Measurements from ENCODE around the gene KCNA10. TPM values are rescaled to one million over a fixed set of nuclear protein-coding genes. Genes with fewer than 3 reads are reported as not detected.

The KCNA10 gene
- total RNA-seq, 1 donor from 2014 or later = not detected

DNA sequence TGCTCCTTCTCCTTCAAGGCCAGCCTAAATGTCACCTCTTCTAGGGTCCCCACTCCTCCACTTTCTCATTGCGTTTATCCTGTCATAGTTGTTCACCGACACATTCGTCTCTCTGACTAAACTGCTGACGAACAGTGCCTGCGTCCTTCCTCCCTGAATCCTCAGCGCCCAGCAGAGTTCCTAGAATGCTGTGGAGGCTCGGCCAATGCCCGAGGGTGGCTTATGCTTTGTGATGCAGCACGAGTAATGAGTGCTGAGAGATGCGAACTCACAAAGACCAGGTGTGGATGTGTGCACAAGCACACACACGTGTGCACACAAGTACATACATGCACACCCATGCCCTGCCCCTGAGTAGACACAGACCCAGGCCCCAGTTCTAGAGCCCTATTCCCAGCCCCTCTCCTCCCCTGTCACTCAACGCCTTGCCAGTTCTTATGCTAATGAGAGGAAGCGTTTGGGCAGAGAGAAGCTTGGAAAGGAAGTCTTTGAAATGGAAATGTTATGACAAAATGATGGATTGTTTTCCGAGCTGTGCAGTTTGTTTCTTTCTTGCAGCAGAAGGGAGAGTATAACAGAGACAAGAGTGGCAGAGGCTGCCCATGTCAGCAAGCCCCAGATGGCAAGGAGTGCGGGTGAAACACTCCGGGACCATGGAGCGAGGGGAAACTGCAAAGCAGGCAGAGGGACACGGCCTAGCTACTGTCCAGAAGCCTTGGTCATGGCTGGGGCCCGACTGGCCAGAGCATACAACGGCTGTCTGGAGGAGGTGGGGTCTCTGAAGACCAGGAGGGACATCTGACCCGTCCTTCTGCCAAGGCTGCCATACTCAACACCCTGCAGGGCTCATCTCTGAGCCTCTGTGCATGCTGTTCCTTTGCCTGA, 24.2 kb downstream of the KCNA10 start:
- H3K9me3 Mint-ChIP-seq (ENCODE audit: unreplicated experiment) = peaks cover 3% of the 10 kb centered on the region
- TF ChIP-seq, protein P1, sequence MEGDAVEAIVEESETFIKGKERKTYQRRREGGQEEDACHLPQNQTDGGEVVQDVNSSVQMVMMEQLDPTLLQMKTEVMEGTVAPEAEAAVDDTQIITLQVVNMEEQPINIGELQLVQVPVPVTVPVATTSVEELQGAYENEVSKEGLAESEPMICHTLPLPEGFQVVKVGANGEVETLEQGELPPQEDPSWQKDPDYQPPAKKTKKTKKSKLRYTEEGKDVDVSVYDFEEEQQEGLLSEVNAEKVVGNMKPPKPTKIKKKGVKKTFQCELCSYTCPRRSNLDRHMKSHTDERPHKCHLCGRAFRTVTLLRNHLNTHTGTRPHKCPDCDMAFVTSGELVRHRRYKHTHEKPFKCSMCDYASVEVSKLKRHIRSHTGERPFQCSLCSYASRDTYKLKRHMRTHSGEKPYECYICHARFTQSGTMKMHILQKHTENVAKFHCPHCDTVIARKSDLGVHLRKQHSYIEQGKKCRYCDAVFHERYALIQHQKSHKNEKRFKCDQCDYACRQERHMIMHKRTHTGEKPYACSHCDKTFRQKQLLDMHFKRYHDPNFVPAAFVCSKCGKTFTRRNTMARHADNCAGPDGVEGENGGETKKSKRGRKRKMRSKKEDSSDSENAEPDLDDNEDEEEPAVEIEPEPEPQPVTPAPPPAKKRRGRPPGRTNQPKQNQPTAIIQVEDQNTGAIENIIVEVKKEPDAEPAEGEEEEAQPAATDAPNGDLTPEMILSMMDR (IDR thresholded peaks at IDR 0.05; ENCODE audit: partially characterized antibody, unreplicated experiment) = no peak
- DNase-seq = no peak
- peaks cover 11% of the 10 kb centered on the region for H3K4me1 Mint-ChIP-seq (ENCODE audit: low read depth, unreplicated experiment)
- H3K27ac Mint-ChIP-seq (ENCODE audit: unreplicated experiment) = no peak overlapping the region
- peak overlapping the region; percentile 18 for H3K4me3 Mint-ChIP-seq (ENCODE audit: unreplicated experiment)
- H3K27me3 Mint-ChIP-seq (ENCODE audit: unreplicated experiment) = peaks cover 10% of the 10 kb centered on the region
- no peaks in the 10 kb centered on the region for H3K36me3 Mint-ChIP-seq (ENCODE audit: unreplicated experiment)

DNA sequence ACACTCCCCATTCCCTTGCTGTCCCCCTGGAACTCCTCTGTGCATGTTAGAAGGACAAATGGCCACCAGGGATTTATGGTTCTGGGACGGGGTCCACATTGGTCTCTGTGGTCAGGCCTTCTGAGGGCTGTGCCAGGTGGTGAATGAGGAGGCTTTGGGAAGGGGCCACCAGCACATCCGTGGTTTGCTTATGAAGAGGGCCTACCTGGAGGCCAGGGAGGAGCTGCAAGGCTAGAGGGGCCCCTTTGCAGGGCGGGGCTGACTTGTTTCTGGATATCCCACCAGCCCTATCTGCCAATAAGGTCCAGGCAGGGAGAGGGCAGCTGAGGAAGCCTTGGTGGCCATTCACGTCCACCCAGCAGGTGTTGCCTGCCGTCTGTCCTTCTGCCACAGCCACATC, 24.9 kb downstream of the KCNA10 start:
- peaks cover 10% of the 10 kb centered on the region for H3K27me3 Mint-ChIP-seq (ENCODE audit: unreplicated experiment)
- no peaks in the 10 kb centered on the region for H3K36me3 Mint-ChIP-seq (ENCODE audit: unreplicated experiment)
- peaks cover 3% of the 10 kb centered on the region for H3K9me3 Mint-ChIP-seq (ENCODE audit: unreplicated experiment)
- TF ChIP-seq, protein P1 (IDR thresholded peaks at IDR 0.05; ENCODE audit: partially characterized antibody, unreplicated experiment) = no peak
- H3K27ac Mint-ChIP-seq (ENCODE audit: unreplicated experiment) = no peak overlapping the region
- no peak overlapping the region for H3K4me3 Mint-ChIP-seq (ENCODE audit: unreplicated experiment)
- DNase-seq = no peak
- peaks cover 11% of the 10 kb centered on the region for H3K4me1 Mint-ChIP-seq (ENCODE audit: low read depth, unreplicated experiment)

DNA sequence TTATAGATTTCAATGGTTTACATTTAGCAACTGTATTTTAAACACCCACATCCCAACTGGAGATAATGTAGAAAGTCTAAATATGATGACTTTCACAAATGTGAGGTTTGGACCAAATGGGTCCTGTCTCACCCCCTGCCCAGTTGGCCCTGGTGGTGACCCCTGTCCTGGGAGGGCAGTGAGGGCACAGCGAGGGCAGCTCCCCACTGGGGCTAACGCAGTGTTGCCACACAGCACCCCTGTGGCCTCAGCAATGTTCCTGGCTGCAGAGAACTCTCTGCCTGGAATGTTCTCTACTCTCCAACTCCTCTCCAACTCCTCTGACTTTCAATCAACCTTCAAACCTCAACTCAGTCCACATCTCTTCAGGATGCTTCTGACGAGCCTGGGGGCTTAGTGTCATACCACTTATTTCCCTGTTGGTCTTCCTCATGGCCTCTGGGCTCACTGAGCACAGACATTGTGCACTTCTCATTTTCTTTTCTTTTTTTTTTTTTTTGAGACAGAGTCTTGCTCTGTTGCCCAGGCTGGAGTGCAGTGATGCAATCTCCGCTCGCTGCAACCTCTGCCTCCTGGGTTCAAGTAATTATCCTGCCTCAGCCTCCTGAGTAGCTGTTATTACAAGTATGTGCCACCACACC, 25.8 kb downstream of the KCNA10 start:
- Mint-ChIP-seq H3K4me1 (ENCODE audit: low read depth, unreplicated experiment) (peaks cover 11% of the 10 kb centered on the region), H3K27me3 (ENCODE audit: unreplicated experiment) (peaks cover 10% of the 10 kb centered on the region), H3K9me3 (ENCODE audit: unreplicated experiment) (peaks cover 3% of the 10 kb centered on the region), H3K36me3 (ENCODE audit: unreplicated experiment) (no peaks in the 10 kb centered on the region), H3K27ac (ENCODE audit: unreplicated experiment) (no peak overlapping the region), H3K4me3 (ENCODE audit: unreplicated experiment) (no peak overlapping the region)
- TF ChIP-seq, protein P1 (IDR thresholded peaks at IDR 0.05; ENCODE audit: partially characterized antibody, unreplicated experiment) = no peak
- DNase-seq = no peak

DNA sequence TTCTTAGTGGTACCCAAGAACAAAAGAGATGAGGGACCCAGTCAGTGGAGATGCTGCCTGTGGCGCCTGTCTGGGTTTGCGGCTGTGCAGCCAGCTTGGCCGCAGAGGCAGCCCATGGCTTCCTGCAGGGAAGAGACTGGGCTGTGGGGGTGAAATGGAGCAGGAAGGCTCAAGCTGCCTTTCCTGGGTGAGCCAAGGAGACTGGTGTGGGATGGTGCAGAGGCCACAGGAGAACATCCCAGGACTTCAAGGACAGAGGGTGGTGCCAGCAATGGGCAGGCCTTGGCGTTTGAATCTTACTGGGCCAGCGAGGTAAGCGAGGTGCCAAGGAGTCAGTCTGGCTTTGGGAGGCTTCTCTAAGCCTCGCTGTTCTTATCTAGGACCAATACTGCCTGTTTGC, 26.4 kb downstream of the KCNA10 start:
- H3K27ac Mint-ChIP-seq (ENCODE audit: unreplicated experiment) = no peak overlapping the region
- TF ChIP-seq, protein P1 (IDR thresholded peaks at IDR 0.05; ENCODE audit: partially characterized antibody, unreplicated experiment) = no peak
- H3K4me1 Mint-ChIP-seq (ENCODE audit: low read depth, unreplicated experiment) = peaks cover 7% of the 10 kb centered on the region
- DNase-seq = no peak
- H3K36me3 Mint-ChIP-seq (ENCODE audit: unreplicated experiment) = no peaks in the 10 kb centered on the region
- no peak overlapping the region for H3K4me3 Mint-ChIP-seq (ENCODE audit: unreplicated experiment)
- peaks cover 3% of the 10 kb centered on the region for H3K9me3 Mint-ChIP-seq (ENCODE audit: unreplicated experiment)
- H3K27me3 Mint-ChIP-seq (ENCODE audit: unreplicated experiment) = peaks cover 10% of the 10 kb centered on the region
